Fibroblast of villous mesenchyme (primary cell): Measurements from ENCODE around the gene CCDC154. TPM values are rescaled to one million over a fixed set of nuclear protein-coding genes. Genes with fewer than 3 reads are reported as not detected.
"Not testable (repeated sequence)": the region's sequence is repeated elsewhere in the genome, so short reads cannot be mapped to it uniquely, and the experiment has no call there.

Source experiments
- DNase-seq: peaks from one replicate; pipeline ENCODE4 v3.0.0-alpha.2; 2010; ENCODE audit warnings: low read depth
- H3K4me3 ChIP-seq: 2 replicates; pipeline ENCODE4 v1.5.1; 2011; ENCODE audit warnings: low read depth, mild to moderate bottlenecking, low read length
- total RNA-seq: library from RNA; depleted of rRNA; stranded (reverse); fragments of >200 nt; gene quantifications from 2 replicates; pipeline ENCODE4 v1.2.3, GENCODE V29; 2012
- TF ChIP-seq, protein P1 (sequence below): IDR thresholded peaks from 2 replicates; pipeline ENCODE4 v1.5.1; 2012; ENCODE audit warnings: low read depth, mild to moderate bottlenecking, low read length; ENCODE audit not compliant: insufficient read depth

CCDC154 gene
- total RNA-seq, 1 donor, result under 0.01 TPM

- DNase-seq, result peak; percentile 38
- TF ChIP-seq, protein P1, sequence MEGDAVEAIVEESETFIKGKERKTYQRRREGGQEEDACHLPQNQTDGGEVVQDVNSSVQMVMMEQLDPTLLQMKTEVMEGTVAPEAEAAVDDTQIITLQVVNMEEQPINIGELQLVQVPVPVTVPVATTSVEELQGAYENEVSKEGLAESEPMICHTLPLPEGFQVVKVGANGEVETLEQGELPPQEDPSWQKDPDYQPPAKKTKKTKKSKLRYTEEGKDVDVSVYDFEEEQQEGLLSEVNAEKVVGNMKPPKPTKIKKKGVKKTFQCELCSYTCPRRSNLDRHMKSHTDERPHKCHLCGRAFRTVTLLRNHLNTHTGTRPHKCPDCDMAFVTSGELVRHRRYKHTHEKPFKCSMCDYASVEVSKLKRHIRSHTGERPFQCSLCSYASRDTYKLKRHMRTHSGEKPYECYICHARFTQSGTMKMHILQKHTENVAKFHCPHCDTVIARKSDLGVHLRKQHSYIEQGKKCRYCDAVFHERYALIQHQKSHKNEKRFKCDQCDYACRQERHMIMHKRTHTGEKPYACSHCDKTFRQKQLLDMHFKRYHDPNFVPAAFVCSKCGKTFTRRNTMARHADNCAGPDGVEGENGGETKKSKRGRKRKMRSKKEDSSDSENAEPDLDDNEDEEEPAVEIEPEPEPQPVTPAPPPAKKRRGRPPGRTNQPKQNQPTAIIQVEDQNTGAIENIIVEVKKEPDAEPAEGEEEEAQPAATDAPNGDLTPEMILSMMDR, result no peak
These were observed 26.3 kb upstream of the CCDC154 start for GRCh38 chr16:1470481-1471251.

DNA sequence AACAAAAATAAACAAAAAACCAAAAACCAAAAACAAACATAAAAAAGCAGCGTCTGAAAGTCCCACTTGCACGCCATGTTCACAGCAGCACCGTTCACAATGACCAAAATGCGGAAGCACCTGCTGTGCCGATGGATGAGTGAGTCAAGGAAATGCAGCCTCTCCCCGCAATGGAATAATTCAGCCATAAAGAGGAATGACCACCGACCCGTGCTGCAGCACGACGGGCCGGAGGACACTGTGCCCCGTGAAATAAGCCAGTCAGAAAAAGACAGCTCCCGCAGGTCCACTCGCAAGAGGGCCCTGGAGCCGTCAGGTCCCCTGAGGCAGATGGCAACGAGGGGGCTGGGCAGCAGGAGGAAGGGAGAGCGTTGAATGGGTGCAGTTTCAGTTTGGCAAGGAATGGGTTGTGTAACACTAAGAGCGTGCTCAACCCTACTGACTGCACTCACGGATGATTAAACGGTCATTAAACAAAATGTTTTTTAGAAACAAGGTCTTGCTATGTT lies 25.4 kb upstream of the CCDC154 start:
- H3K4me3 ChIP-seq, result no peak overlapping the region
- TF ChIP-seq, protein P1, result no peak
- peak; percentile 53 for DNase-seq

More at GRCh38 chr16:1470481-1471251, 26.3 kb upstream of the CCDC154 start:
- no peak overlapping the region for H3K4me3 ChIP-seq

DNA sequence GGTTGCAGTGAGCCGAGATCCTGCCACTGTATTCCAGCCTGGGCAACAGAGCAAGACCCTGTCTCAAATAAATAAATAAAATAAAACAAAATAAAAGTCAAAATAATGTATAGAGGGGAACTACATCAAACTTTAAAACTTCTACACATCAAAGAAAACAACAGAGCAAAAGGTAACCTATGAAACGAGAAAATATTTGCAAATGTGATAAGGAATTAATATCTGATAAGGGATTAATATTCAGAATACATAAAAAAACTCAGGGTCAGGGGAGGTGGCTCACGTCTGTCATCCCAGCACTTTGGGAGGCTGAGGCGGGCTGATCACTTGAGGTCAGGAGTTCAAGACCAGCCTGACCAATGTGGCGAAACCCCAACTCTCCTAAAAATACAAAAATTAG lies 24.8 kb upstream of the CCDC154 start:
- not testable (repeated sequence) for H3K4me3 ChIP-seq, DNase-seq

- peak; percentile 16 for DNase-seq
- H3K4me3 ChIP-seq, result no peak overlapping the region
- TF ChIP-seq, protein P1, result no peak
These were observed 24.1 kb upstream of the CCDC154 start for GRCh38 chr16:1468426-1468810.

GRCh38 chr16:1466968-1467521 lies 22.7 kb upstream of the CCDC154 start:
- TF ChIP-seq, protein P1, result no peak
- H3K4me3 ChIP-seq, result no peak overlapping the region
- no peak for DNase-seq

GRCh38 chr16:1466054-1466453 lies 21.7 kb upstream of the CCDC154 start:
- TF ChIP-seq, protein P1, result no peak

GRCh38 chr16:1465567-1465915 lies 21.2 kb upstream of the CCDC154 start:
- DNase-seq, result no peak
- TF ChIP-seq, protein P1, result no peak
- no peak overlapping the region for H3K4me3 ChIP-seq

More at GRCh38 chr16:1466054-1466453, 21.7 kb upstream of the CCDC154 start:
- H3K4me3 ChIP-seq, result no peak overlapping the region
- DNase-seq, result no peak
